ENCODE results near the gene ASPSCR1. TPM values are rescaled to one million over a fixed set of nuclear protein-coding genes. Genes with fewer than 3 reads are reported as not detected.

Gene ASPSCR1
- total and polyA plus RNA-seq, 9 of the 15 experiments (the other 6 are each of a cell fraction or from before 2014, with no cell fraction given): 0.90 to 36.9 (median 11.6) TPM

- H3K4me1 ChIP-seq (replicated peaks in 1 of 2; ENCODE audit: control insufficient read depth in 2 of 2, insufficient read depth in 2 of 2, low read length in 2 of 2): peaks cover 10 to 29% of the 10 kb centered on the region in 2 experiments
- DNase-seq (ENCODE audit: extremely low read depth in 1 of 4, low spot score in 3 of 4): no peak
- ChIA-PET POLR2A (interaction anchor here (0.7 to 1.1 kb wide), 2 partner anchors 51 to 138 kb away, joined by 3 to 4 read pairs; no protein-coding TSS in a partner anchor), CTCF (ENCODE audit: low intra/inter-chr PET ratio) (no interaction called here)
- no peak for FAIRE-seq
- no peak overlapping the region for H3K4me2 ChIP-seq (ENCODE audit: insufficient read depth, low read length)
- no peak for TF ChIP-seq ZKSCAN3 (CRISPR knock-in tag; IDR thresholded peaks at IDR 0.05)
- 0 out of 2 replicates have a peak, but pooled peaks have one; percentile 26 for TF ChIP-seq RBFOX2 (IDR thresholded peaks at IDR 0.05; ENCODE audit: low read depth, low read length)
- TF ChIP-seq IRF2 (CRISPR knock-in tag; IDR thresholded peaks at IDR 0.05): no peak
- 0 out of 2 replicates have a peak, but pooled peaks have one; percentile 12 for TF ChIP-seq POLR2G (IDR thresholded peaks at IDR 0.05; ENCODE audit: low read depth, low read length)
- WGBS (ENCODE audit: insufficient coverage, low coverage, missing lambda C conversion rate): 97% methylated on average over 24 of the region's 35 CpGs
- no peak overlapping the region for H3K27ac ChIP-seq (ENCODE audit: extremely low read depth, low read depth, low read length)
- H3K9me1 ChIP-seq (ENCODE audit: control insufficient read depth, insufficient read depth, low read length): no peaks in the 10 kb centered on the region
- peaks cover 3% of the 10 kb centered on the region; the same call in 2 of the 3 replicates for H3K79me2 ChIP-seq (ENCODE audit: control insufficient read depth, insufficient read depth, low read length)
- no peak overlapping the region for H3K4me3 ChIP-seq
- no peaks in the 10 kb centered on the region for H3K27me3 ChIP-seq (ENCODE audit: control insufficient read depth in 2 of 2, insufficient read depth in 2 of 2, low read length in 2 of 2)
- peaks cover 44% of the 10 kb centered on the region; the same call in 2 of the 3 replicates for H3K36me3 ChIP-seq (ENCODE audit: control insufficient read depth, insufficient read depth, low read length)
- BruUV-seq (replicated peaks): no TSS peak
- in situ Hi-C loops (cut with MboI): no loop called here
- H4K20me1 ChIP-seq (replicated peaks; ENCODE audit: control insufficient read depth, insufficient read depth, low read length): no peaks in the 10 kb centered on the region
- no peaks in the 10 kb centered on the region for H3K9me3 ChIP-seq (replicated peaks; ENCODE audit: control insufficient read depth, insufficient read depth, low read depth, low read length)
- peak overlapping the region in 1 of 2 experiments; percentile 20; a peak in 1 of 4 replicates for H3K9ac ChIP-seq (ENCODE audit: insufficient read depth in 1 of 2, low read depth in 2 of 2, low read length in 2 of 2)
- no peak for ATAC-seq
- intact Hi-C loops (cut with micrococcal nuclease): no loop called here
- H2AFZ ChIP-seq (ENCODE audit: low read depth, low read length): no peak overlapping the region
Measured at GRCh38 chr17:81983011-81983638, 5.7 kb downstream of the ASPSCR1 start.

Measured in K562 (cell line).